H1 (cell line): ENCODE results near the gene MSANTD3. TPM values are rescaled to one million over a fixed set of nuclear protein-coding genes. Genes with fewer than 3 reads are reported as not detected.

Experiments
- CTCF ChIA-PET: fragments of 300-600 bp; sonication (Branson Sonifier 250); formaldehyde crosslinking; loops from one replicate; lab custom pipeline; 2021; ENCODE audit not compliant: partially characterized antibody; lab: Charles Lee
- POLR2A ChIA-PET: fragments of 300-600 bp; sonication (Branson Sonifier 250); formaldehyde crosslinking; loops from one replicate; lab custom pipeline; 2021; ENCODE audit warnings: inconsistent platforms; ENCODE audit not compliant: partially characterized antibody; lab: Charles Lee
- DNase-seq, 2 experiments: peaks; one replicate each; pipeline versions ENCODE4 v3.0.0 to v3.0.0-alpha.2; 2010 to 2022; ENCODE audit warnings: low spot score in 2 of 2, low read depth in 1 of 2, mixed read lengths in 1 of 2
- FAIRE-seq: peaks from 2 replicates; lab custom pipeline; 2011; peaks lifted over from hg19 to GRCh38; lab: Jason Lieb, UNC
- H2AFZ ChIP-seq: 2 replicates; pipeline ENCODE4 v1.8.1; 2012; ENCODE audit warnings: low read length, inconsistent platforms
- H2AK5ac ChIP-seq: 2 replicates; pipeline ENCODE4 v1.6.1; 2013; ENCODE audit warnings: low read depth, low read length
- H2BK120ac ChIP-seq: replicated peaks from 2 replicates; pipeline ENCODE3; 2013; ENCODE audit warnings: low read depth, low read length, inconsistent platforms
- H2BK12ac ChIP-seq: 2 replicates; pipeline ENCODE4 v1.6.1; 2013; ENCODE audit warnings: low read depth, low read length
- H2BK15ac ChIP-seq: 2 replicates; pipeline ENCODE4 v1.6.1; 2013; ENCODE audit warnings: low read length
- H2BK20ac ChIP-seq: 2 replicates; pipeline ENCODE4 v1.6.1; 2013; ENCODE audit warnings: low read length
- H2BK5ac ChIP-seq: 2 replicates; pipeline ENCODE4 v1.6.1; 2013; ENCODE audit warnings: low read depth, low read length
- H3K14ac ChIP-seq: 2 replicates; pipeline ENCODE4 v1.6.1; 2013; ENCODE audit warnings: inconsistent platforms; ENCODE audit not compliant: insufficient read length
- H3K18ac ChIP-seq: 2 replicates; pipeline ENCODE4 v1.6.1; 2013; ENCODE audit warnings: low read length; ENCODE audit errors: extremely low read depth
- H3K23ac ChIP-seq: 2 replicates; pipeline ENCODE4 v1.6.1; 2013; ENCODE audit warnings: inconsistent platforms; ENCODE audit not compliant: insufficient read length
- H3K23me2 ChIP-seq: 2 replicates; pipeline ENCODE4 v1.6.1; 2013; ENCODE audit warnings: low read depth, low read length
- H3K27ac ChIP-seq: 2 replicates; pipeline ENCODE4 v1.6.1; 2011; ENCODE audit warnings: low read depth, low read length, inconsistent platforms
- H3K27me3 ChIP-seq, 4 experiments: replicated peaks in 1 of 4; 1 replicate in 1 of 4; 2 replicates in 3 of 4; pipeline versions ENCODE4 v1.6.1 to v1.8.1; 2011 to 2013; ENCODE audit warnings: low read length in 3 of 4, mild to moderate bottlenecking in 3 of 4, inconsistent platforms in 2 of 4, mixed read lengths in 2 of 4, moderate library complexity in 1 of 4; ENCODE audit not compliant: control insufficient read depth in 3 of 4, insufficient read depth in 3 of 4; ENCODE audit errors: extremely low read depth in 1 of 4
- H3K36me3 ChIP-seq, 4 experiments: 2 replicates each; pipeline versions ENCODE4 v1.6.1 to v1.8.1; 2011 to 2013; ENCODE audit warnings: mild to moderate bottlenecking in 4 of 4, low read length in 3 of 4, moderate library complexity in 2 of 4, control low read depth in 1 of 4, inconsistent platforms in 1 of 4; ENCODE audit not compliant: insufficient read depth in 4 of 4, control insufficient read depth in 2 of 4
- H3K4ac ChIP-seq: replicated peaks from 2 replicates; pipeline ENCODE3; 2013; ENCODE audit warnings: low read length, low read depth, mixed read lengths, inconsistent platforms; ENCODE audit not compliant: insufficient read length
- H3K4me1 ChIP-seq, 4 experiments: replicated peaks in 1 of 4; 1 replicate in 1 of 4; 2 replicates in 3 of 4; pipeline versions ENCODE4 v1.6.1 to v1.8.1; 2011 to 2013; ENCODE audit warnings: low read length in 3 of 4, inconsistent platforms in 2 of 4, mixed read lengths in 1 of 4; ENCODE audit not compliant: insufficient read depth in 4 of 4, control insufficient read depth in 3 of 4
- H3K4me2 ChIP-seq, 2 experiments: 2 replicates each; pipeline versions ENCODE4 v1.6.1 to v1.8.1; 2011 to 2013; ENCODE audit warnings: low read depth in 2 of 2, low read length in 2 of 2, control low read depth in 1 of 2, inconsistent platforms in 1 of 2, mild to moderate bottlenecking in 1 of 2; ENCODE audit not compliant: insufficient read depth in 1 of 2
- H3K4me3 ChIP-seq, 4 experiments: fragments of 200-600, 300-600 bp in 1 of 4; sonication (generic), shearing (Covaris generic), sonication (Bioruptor Twin) in 1 of 4; 2 replicates each; pipeline versions ENCODE4 v1.5.1 to v1.8.1; 2011 to 2016; ENCODE audit warnings: low read length in 4 of 4, low read depth in 3 of 4, control low read depth in 2 of 4, inconsistent platforms in 2 of 4, mild to moderate bottlenecking in 2 of 4, mixed read lengths in 1 of 4, moderate library complexity in 1 of 4; ENCODE audit not compliant: insufficient read depth in 2 of 4; ENCODE audit errors: extremely low read depth in 1 of 4
- H3K56ac ChIP-seq: replicated peaks from 2 replicates; pipeline ENCODE3; 2013; ENCODE audit warnings: low read depth, mild to moderate bottlenecking, mixed read lengths, low read length, inconsistent platforms; ENCODE audit not compliant: insufficient read length
- H3K79me1 ChIP-seq: 2 replicates; pipeline ENCODE4 v1.6.1; 2013; ENCODE audit warnings: low read depth, low read length, control low read depth
- H3K79me2 ChIP-seq, 2 experiments: 2 replicates each; pipeline versions ENCODE4 v1.6.1 to v1.8.1; 2012 to 2013; ENCODE audit warnings: low read length in 2 of 2, mild to moderate bottlenecking in 2 of 2, inconsistent platforms in 1 of 2; ENCODE audit not compliant: insufficient read depth in 2 of 2, control insufficient read depth in 1 of 2
- H3K9ac ChIP-seq, 4 experiments: replicated peaks in 1 of 4; 1 replicate in 1 of 4; 2 replicates in 3 of 4; pipeline versions ENCODE4 v1.6.1 to v1.8.1; 2011 to 2013; ENCODE audit warnings: low read depth in 3 of 4, low read length in 3 of 4, control low read depth in 2 of 4, mild to moderate bottlenecking in 2 of 4, moderate library complexity in 2 of 4, inconsistent platforms in 1 of 4; ENCODE audit errors: extremely low read depth in 1 of 4
- H3K9me3 ChIP-seq, 2 experiments: 2 replicates each; pipeline versions ENCODE4 v1.6.1 to v1.8.1; 2012 to 2013; ENCODE audit warnings: mild to moderate bottlenecking in 2 of 2, moderate library complexity in 2 of 2, control low read depth in 1 of 2, inconsistent platforms in 1 of 2, low read depth in 1 of 2, low read length in 1 of 2, mixed read lengths in 1 of 2; ENCODE audit not compliant: insufficient read depth in 2 of 2
- H4K20me1 ChIP-seq, 2 experiments: replicated peaks in 1 of 2; 2 replicates each; pipeline versions ENCODE3 to v1.8.1; 2011 to 2013; ENCODE audit warnings: inconsistent platforms in 2 of 2, low read length in 2 of 2, mild to moderate bottlenecking in 1 of 2; ENCODE audit not compliant: insufficient read depth in 2 of 2, control insufficient read depth in 1 of 2
- H4K5ac ChIP-seq: 2 replicates; pipeline ENCODE4 v1.6.1; 2013; ENCODE audit warnings: low read length, low read depth, mixed read lengths, inconsistent platforms; ENCODE audit not compliant: insufficient read length
- H4K8ac ChIP-seq: 2 replicates; pipeline ENCODE4 v1.8.0; 2013; ENCODE audit warnings: mild to moderate bottlenecking, moderate library complexity, low read length, inconsistent platforms; ENCODE audit not compliant: insufficient read depth; ENCODE audit errors: extremely low read depth
- H4K91ac ChIP-seq: replicated peaks from 2 replicates; pipeline ENCODE3; 2013; ENCODE audit warnings: low read length, mixed read lengths, inconsistent platforms; ENCODE audit not compliant: insufficient read length
- CEBPB ChIP-seq: IDR thresholded peaks from 2 replicates; pipeline ENCODE4 v1.6.1; 2012; ENCODE audit warnings: low read depth, low read length
- KDM1A ChIP-seq: fragments of 200-600, 300-600 bp; sonication (generic); IDR thresholded peaks from 2 replicates; pipeline ENCODE4 v1.7.1; 2016; ENCODE audit warnings: mild to moderate bottlenecking, low read length, borderline replicate concordance
- POLR2A ChIP-seq, 2 experiments: IDR thresholded peaks; 1 replicate in 1 of 2; 2 replicates in 1 of 2; pipeline ENCODE4 v1.6.1; 2011; ENCODE audit warnings: low read depth in 2 of 2, low read length in 2 of 2, mild to moderate bottlenecking in 2 of 2; ENCODE audit errors: control extremely low read depth in 1 of 2
- POU5F1 ChIP-seq: IDR thresholded peaks from 2 replicates; pipeline ENCODE4 v1.6.1; 2011; ENCODE audit warnings: low read depth, mild to moderate bottlenecking, low read length, moderate library complexity
- RFX5 ChIP-seq: IDR thresholded peaks from 2 replicates; pipeline ENCODE4 v1.6.1; 2011; ENCODE audit warnings: low read depth, low read length, improper control_type of control experiment, borderline replicate concordance
- SAP30 ChIP-seq: fragments of 300-600 bp; sonication (generic); IDR thresholded peaks from 2 replicates; pipeline ENCODE4 v1.7.1; 2012; ENCODE audit warnings: low read length, moderate library complexity, mild to moderate bottlenecking, inconsistent platforms; ENCODE audit not compliant: insufficient read depth, insufficient replicate concordance
- SIX5 ChIP-seq: IDR thresholded peaks from 2 replicates; pipeline ENCODE4 v1.6.1; 2011; ENCODE audit warnings: mild to moderate bottlenecking, low read depth, low read length
- SP1 ChIP-seq: IDR thresholded peaks from 2 replicates; pipeline ENCODE4 v1.6.1; 2011; ENCODE audit warnings: low read depth, low read length
- SUZ12 ChIP-seq: fragments of 200-600 bp; sonication (generic); IDR thresholded peaks from 2 replicates; pipeline ENCODE4 v1.6.1; 2012; ENCODE audit warnings: mild to moderate bottlenecking, inconsistent platforms, low read length, moderate library complexity, mixed read lengths
- TAF7 ChIP-seq: optimal IDR thresholded peaks from 2 replicates; pipeline ENCODE3; 2011; ENCODE audit warnings: low read depth, mild to moderate bottlenecking, inconsistent platforms, low read length, moderate library complexity, borderline replicate concordance
- WGBS, 2 experiments: shearing (Covaris generic) in 1 of 2; methylation state at CpG; one replicate each; pipeline versions ENCODE4 v1.1.6 to v1.1.7; 2013 to 2015; ENCODE audit warnings: low lambda C conversion rate in 2 of 2, mixed read lengths in 2 of 2, inconsistent platforms in 1 of 2, low coverage in 1 of 2, missing lambda C conversion rate in 1 of 2; ENCODE audit not compliant: insufficient replicate concordance in 2 of 2, insufficient coverage in 1 of 2, insufficient read length in 1 of 2; ENCODE audit errors: extremely low coverage in 1 of 2, missing lambda C conversion rate in 1 of 2; 5-methylcytosine and 5-hydroxymethylcytosine counted together
- polyA plus RNA-seq, 7 experiments: library from polyadenylated mRNA; depleted of rRNA in 3 of 7; stranded (reverse) in 5 of 7; unstranded in 2 of 7; fragments of >200 nt in 5 of 7; fragments of 200-250 nt in 2 of 7; gene quantifications; 1 replicate in 5 of 7; 2 replicates in 1 of 7; 4 replicates in 1 of 7; pipeline versions ENCODE4 v1.2.1 to v1.2.3, GENCODE V29; 2011 to 2013; ENCODE audit warnings: missing spikeins in 2 of 7, mixed read lengths in 2 of 7
- total RNA-seq: library from RNA; stranded (reverse); fragmentation: NEBNext Ultra II Directional; extraction: Animal tissue kit (Norgen Biotek cat#: 25700); gene quantifications from 2 replicates; pipeline ENCODE4 v1.2.1, GENCODE V29; 2021

MSANTD3 gene
- total and polyA plus RNA-seq, 2 of the 8 experiments (the other 6 are each of a cell fraction or from before 2014, with no cell fraction given): 12.0 to 41.3 TPM

GRCh38 chr9:100436571-100436970, 9.6 kb downstream of the MSANTD3 start:
- H2BK5ac ChIP-seq: no peak overlapping the region
- H4K91ac ChIP-seq: no peak overlapping the region
- H3K4me3 ChIP-seq: no peak overlapping the region
- H4K20me1 ChIP-seq: peaks cover 0 to 6% of the 10 kb centered on the region in 2 experiments
- H3K4me2 ChIP-seq: no peak overlapping the region
- H2AFZ ChIP-seq: no peak overlapping the region
- H3K79me1 ChIP-seq: peaks cover 11% of the 10 kb centered on the region; the same call in 1 of the 2 replicates
- no peak overlapping the region for H2BK120ac ChIP-seq
- no peak overlapping the region for H2AK5ac ChIP-seq
- H3K56ac ChIP-seq: no peak overlapping the region
- H3K18ac ChIP-seq: no peak overlapping the region
- no peak overlapping the region for H4K8ac ChIP-seq
- DNase-seq: no peak
- WGBS, 2 experiments: 91% methylated on average over 7 of the region's 7 CpGs; no CpG with 5 or more reads in 1 of the 2 experiments
- no peak overlapping the region for H4K5ac ChIP-seq
- peaks cover 2 to 62% of the 10 kb centered on the region in 2 experiments; a peak in 3 of 4 replicates for H3K79me2 ChIP-seq
- no peak overlapping the region for H3K9ac ChIP-seq
- no peaks in the 10 kb centered on the region for H3K9me3 ChIP-seq
- H2BK12ac ChIP-seq: no peak overlapping the region
- H3K36me3 ChIP-seq: no peaks in the 10 kb centered on the region
- H3K23ac ChIP-seq: no peak overlapping the region
- H3K27me3 ChIP-seq: no peaks in the 10 kb centered on the region
- no peak overlapping the region for H2BK15ac ChIP-seq
- H2BK20ac ChIP-seq: no peak overlapping the region
- H3K27ac ChIP-seq: no peak overlapping the region
- no peak for FAIRE-seq
- POLR2A ChIA-PET: interaction anchor here (0.5 to 1.8 kb wide), 3 partner anchors 10 to 84 kb away, joined by 4 to 16 read pairs (median 5); partner anchors contain the start of genes MSANTD3 and TEX10
- no peak overlapping the region for H3K4ac ChIP-seq
- CTCF ChIA-PET: interaction anchor here (0.8 to 3.6 kb wide), 19 partner anchors 9 to 110 kb away, joined by 3 to 19 read pairs (median 4); partner anchors contain the start of gene MSANTD3
- H3K4me1 ChIP-seq: no peaks in the 10 kb centered on the region
- H3K14ac ChIP-seq: no peak overlapping the region
- H3K23me2 ChIP-seq: no peaks in the 10 kb centered on the region
- TF ChIP-seq RFX5 (no peak), TAF7 (no peak), SAP30 (no peak), POU5F1 (no peak), KDM1A (no peak), CEBPB (no peak), SUZ12 (no peak), SP1 (no peak), POLR2A (IDR thresholded peaks at IDR 0.05; ENCODE audit: control extremely low read depth in 1 of 2, low read depth in 2 of 2, low read length in 2 of 2) (no peak), SIX5 (no peak)
